C4-2B (cell line): Measurements from ENCODE around the gene GCSH.
A peak's percentile ranks its signal among the peaks of the same experiment; 100 is the strongest.

Experiments used
- H3K27ac ChIP-seq: fragments of 450-650 bp; 2 replicates; pipeline ENCODE4 v1.5.1; 2017
- CTCF ChIP-seq: fragments of 450-650 bp; conservative IDR thresholded peaks from 2 replicates; pipeline ENCODE4 v1.5.1; 2017; ENCODE audit warnings: mild to moderate bottlenecking
- ZFX ChIP-seq: fragments of 450-650 bp; IDR thresholded peaks from 2 replicates; pipeline ENCODE4 v1.6.1; 2017

Gene GCSH

GRCh38 chr16:81136390-81137335 lies 40.5 kb upstream of the GCSH start:
- H3K27ac ChIP-seq = peak overlapping the region; percentile 8; the same call in 1 of the 2 replicates
- TF ChIP-seq ZFX (no peak), CTCF (no peak)

DNA sequence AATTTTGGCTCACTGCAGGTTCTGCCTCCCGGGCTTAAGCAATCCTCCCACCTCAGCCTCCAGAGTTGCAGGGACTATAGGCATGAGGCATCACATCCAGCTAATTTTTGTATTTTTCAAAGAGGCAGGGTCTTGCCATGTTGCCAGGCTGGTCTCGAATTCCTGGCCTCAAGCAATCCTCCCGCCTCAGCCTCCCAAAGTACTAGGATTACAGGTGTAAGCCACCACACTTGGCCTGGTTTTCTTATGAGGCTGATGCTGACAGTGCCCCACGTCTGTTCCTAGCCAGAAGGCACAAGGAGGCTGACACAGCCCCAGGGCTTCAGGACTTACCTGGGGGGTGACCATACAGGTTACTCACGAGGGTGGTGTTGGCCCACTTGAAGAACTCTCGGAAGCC lies 33.9 kb upstream of the GCSH start:
- no peak overlapping the region for H3K27ac ChIP-seq
- TF ChIP-seq ZFX (no peak), CTCF (no peak)

DNA sequence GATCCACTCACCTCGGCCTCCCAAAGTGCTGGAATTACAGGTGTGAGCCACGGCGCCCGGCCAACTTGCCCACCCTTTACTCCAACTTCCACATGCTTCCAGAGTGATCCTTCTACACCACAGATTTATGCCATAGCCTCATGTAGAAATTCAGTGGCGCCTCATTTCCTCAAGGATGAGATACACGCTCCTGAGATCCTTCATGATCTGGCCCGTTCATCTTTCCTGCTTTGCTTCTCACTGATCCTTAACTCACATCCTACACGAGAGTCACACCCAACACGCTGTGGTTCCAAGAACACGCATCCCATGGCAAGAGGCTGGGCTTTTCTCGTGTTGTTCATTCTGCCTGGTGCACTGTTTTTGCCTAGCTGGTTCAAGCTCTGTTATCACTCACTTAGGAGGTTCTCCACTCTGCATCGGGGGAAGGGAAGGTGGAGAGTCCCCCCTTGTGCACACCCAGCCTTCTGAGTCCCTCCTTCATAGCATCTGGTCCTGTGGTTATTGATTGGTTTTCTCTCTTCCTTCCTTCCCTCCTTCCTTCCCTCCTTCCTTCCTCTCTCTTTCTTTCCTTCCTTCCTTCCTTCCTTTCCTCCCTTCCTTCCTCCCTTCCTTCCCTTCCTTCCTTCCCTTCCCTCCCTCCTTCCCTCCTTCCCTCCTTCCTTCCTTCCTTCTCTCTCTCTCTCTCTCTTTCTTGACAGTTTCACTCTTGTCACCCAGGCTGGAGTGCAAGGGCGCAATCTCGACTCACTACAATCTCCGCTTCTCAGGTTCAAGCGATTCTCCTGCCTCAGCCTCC lies 32.7 kb upstream of the GCSH start:
- no peak overlapping the region for H3K27ac ChIP-seq
- TF ChIP-seq ZFX (no peak), CTCF (no peak)

DNA sequence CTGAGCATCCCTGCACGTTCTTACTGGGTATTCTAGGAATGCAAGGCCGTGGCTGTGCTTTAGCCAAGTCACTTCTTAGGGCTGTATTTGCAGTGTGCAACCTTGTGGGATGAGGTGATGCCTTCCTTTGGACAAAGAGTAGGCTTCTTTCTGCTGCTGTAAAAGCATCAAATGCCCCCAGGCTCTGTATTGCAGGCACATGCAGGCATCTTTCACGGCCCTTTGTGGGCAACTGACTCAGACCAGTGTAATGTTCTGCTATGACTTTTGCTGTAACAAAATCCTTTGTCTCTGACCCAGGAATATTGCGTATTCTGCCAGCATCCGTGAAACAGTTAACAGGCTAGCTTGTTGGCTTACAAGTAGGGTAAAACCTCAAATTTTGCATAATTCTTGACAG lies 30.9 kb upstream of the GCSH start:
- no peak for TF ChIP-seq CTCF
- TF ChIP-seq ZFX = no peak
- no peak overlapping the region for H3K27ac ChIP-seq

DNA sequence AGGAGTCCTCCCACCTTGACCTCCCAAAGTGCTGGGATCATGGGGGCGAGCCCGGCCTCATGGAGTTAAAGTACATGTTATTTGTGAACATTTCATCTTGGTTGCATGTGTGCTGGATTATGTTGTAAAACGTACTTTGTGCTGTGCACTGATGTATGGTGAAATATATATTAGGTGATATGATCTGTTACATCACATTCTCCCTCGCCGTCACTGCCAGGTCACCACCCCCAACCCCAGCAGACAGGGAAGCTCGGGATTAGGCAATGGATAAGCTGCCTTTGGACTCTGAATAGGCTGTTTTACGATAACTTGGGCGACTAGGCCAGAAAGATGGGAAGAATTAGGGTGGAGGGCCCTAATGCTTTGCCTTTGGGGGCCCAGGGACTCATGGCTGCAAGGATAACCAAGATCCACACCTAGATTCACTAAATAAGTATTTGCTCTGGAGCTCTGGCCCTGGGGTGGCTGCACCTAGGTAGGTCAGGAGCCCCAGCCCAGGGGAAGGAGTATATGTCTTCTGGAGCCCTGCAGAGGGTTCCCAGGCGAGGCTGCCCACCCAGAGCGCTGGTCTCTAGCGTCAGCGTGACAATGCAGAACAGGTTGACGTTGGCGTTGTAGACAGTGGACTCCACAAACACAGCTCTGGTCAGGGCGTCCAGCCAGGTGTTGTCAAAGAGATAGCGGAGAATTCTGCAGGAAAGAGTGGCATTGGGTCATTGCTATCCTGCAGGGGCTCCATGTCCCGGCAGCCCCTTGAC lies 27.1 kb upstream of the GCSH start:
- H3K27ac ChIP-seq = no peak overlapping the region
- no peak for TF ChIP-seq CTCF
- no peak for TF ChIP-seq ZFX

- H3K27ac ChIP-seq = no peak overlapping the region
- TF ChIP-seq CTCF = no peak
- no peak for TF ChIP-seq ZFX
Measured at GRCh38 chr16:81121474-81121990, 25.3 kb upstream of the GCSH start.
